ENCODE measurements around the gene PEX16. TPM values are rescaled to one million over a fixed set of nuclear protein-coding genes. Genes with fewer than 3 reads are reported as not detected.
A peak's percentile ranks its signal among the peaks of the same experiment; 100 is the strongest.

The PEX16 gene
- total and polyA plus RNA-seq, 9 of the 15 experiments (the other 6 are each of a cell fraction or from before 2014, with no cell fraction given) = 1.5 to 43.9 (median 14.6) TPM

GRCh38 chr11:45884596-45885185, 33.0 kb downstream of the PEX16 start:
- in situ Hi-C loops (cut with MboI) = no loop called here
- no TSS peak for BruUV-seq (replicated peaks)
- intact Hi-C loops (cut with micrococcal nuclease) = no loop called here
- FAIRE-seq (no peak), ATAC-seq (no peak), DNase-seq (ENCODE audit: extremely low read depth in 1 of 4, low spot score in 3 of 4) (no peak)
- peaks cover 4 to 29% of the 10 kb centered on the region in 2 experiments for H3K4me1 ChIP-seq (replicated peaks in 1 of 2; ENCODE audit: control insufficient read depth in 2 of 2, insufficient read depth in 2 of 2, low read length in 2 of 2)
- CTCF ChIA-PET (ENCODE audit: low intra/inter-chr PET ratio) = no interaction called here
- no peaks in the 10 kb centered on the region for H3K79me2 ChIP-seq (ENCODE audit: control insufficient read depth, insufficient read depth, low read length)
- peaks cover 21% of the 10 kb centered on the region; the same call in 2 of the 3 replicates for H3K36me3 ChIP-seq (ENCODE audit: control insufficient read depth, insufficient read depth, low read length)
- POLR2A ChIA-PET = interaction anchor here (1.2 kb wide), 1 partner anchor 16 kb away, joined by 5 read pairs; no protein-coding TSS in a partner anchor
- no peaks in the 10 kb centered on the region for H3K9me3 ChIP-seq (replicated peaks; ENCODE audit: control insufficient read depth, insufficient read depth, low read depth, low read length)
- H2AFZ ChIP-seq (ENCODE audit: low read depth, low read length) = no peak overlapping the region
- no peak overlapping the region for H3K27ac ChIP-seq (ENCODE audit: extremely low read depth, low read depth, low read length)
- 66% methylated on average over 9 of the region's 10 CpGs for WGBS (ENCODE audit: insufficient coverage, low coverage, missing lambda C conversion rate)
- TF ChIP-seq SIN3A (IDR thresholded peaks at IDR 0.05; ENCODE audit: borderline replicate concordance in 2 of 2, control insufficient read depth in 1 of 2, low read depth in 2 of 2, low read length in 2 of 2) (peak in 1 of 2 experiments; percentile 4; a peak in 1 of 4 replicates), POLR2A (conservative IDR thresholded peaks at IDR 0.05) (0 out of 2 replicates have a peak, but pooled peaks have one; percentile 30), PREB (CRISPR knock-in tag; IDR thresholded peaks at IDR 0.05) (no peak)
- no peak overlapping the region for H3K9ac ChIP-seq (ENCODE audit: insufficient read depth in 1 of 2, low read depth in 2 of 2, low read length in 2 of 2)
- no peaks in the 10 kb centered on the region for H3K27me3 ChIP-seq (ENCODE audit: control insufficient read depth in 2 of 2, insufficient read depth in 2 of 2, low read length in 2 of 2)
- H3K4me3 ChIP-seq = no peak overlapping the region
- peak overlapping the region; percentile 39; the same call in 1 of the 2 replicates for H3K4me2 ChIP-seq (ENCODE audit: insufficient read depth, low read length)
- no peaks in the 10 kb centered on the region for H3K9me1 ChIP-seq (ENCODE audit: control insufficient read depth, insufficient read depth, low read length)
- H4K20me1 ChIP-seq (replicated peaks; ENCODE audit: control insufficient read depth, insufficient read depth, low read length) = peaks cover 30% of the 10 kb centered on the region

Data from K562 (cell line).